ENCODE measurements around the gene WDR20.

WDR20 gene

GRCh38 chr14:102150744-102151143, 11.0 kb downstream of the WDR20 start:
- TF ChIP-seq EP300 (IDR thresholded peaks at IDR 0.05; ENCODE audit: borderline replicate concordance) (no peak), USF1 (IDR thresholded peaks at IDR 0.05) (no peak), RAD21 (IDR thresholded peaks at IDR 0.05; ENCODE audit: low read depth) (no peak), TEAD4 (IDR thresholded peaks at IDR 0.05) (no peak), TCF12 (IDR thresholded peaks at IDR 0.05; ENCODE audit: low read depth) (no peak), CREB1 (IDR thresholded peaks at IDR 0.05; ENCODE audit: low read depth) (no peak), MAX (IDR thresholded peaks at IDR 0.05) (no peak), CEBPB (IDR thresholded peaks at IDR 0.05) (no peak), FOXM1 (IDR thresholded peaks at IDR 0.05; ENCODE audit: borderline replicate concordance, low read depth) (no peak), REST (IDR thresholded peaks at IDR 0.05; ENCODE audit: low read depth) (no peak), NFIC (IDR thresholded peaks at IDR 0.05) (no peak), ZBTB7A (IDR thresholded peaks at IDR 0.05; ENCODE audit: low read depth) (no peak), YY1 (IDR thresholded peaks at IDR 0.05; ENCODE audit: low read depth) (no peak), EGR1 (IDR thresholded peaks at IDR 0.05) (no peak), TAF1 (IDR thresholded peaks at IDR 0.05; ENCODE audit: low read depth) (no peak)

GRCh38 chr14:102154121-102154520, 14.4 kb downstream of the WDR20 start:
- TF ChIP-seq CEBPB (IDR thresholded peaks at IDR 0.05) (no peak), TEAD4 (IDR thresholded peaks at IDR 0.05) (no peak), YY1 (IDR thresholded peaks at IDR 0.05; ENCODE audit: low read depth) (no peak), REST (IDR thresholded peaks at IDR 0.05; ENCODE audit: low read depth) (no peak), TCF12 (IDR thresholded peaks at IDR 0.05; ENCODE audit: low read depth) (no peak), EGR1 (IDR thresholded peaks at IDR 0.05) (no peak)

GRCh38 chr14:102154821-102155549, 15.3 kb downstream of the WDR20 start:
- TF ChIP-seq EGR1 (IDR thresholded peaks at IDR 0.05) = no peak
- no peak for TF ChIP-seq REST (IDR thresholded peaks at IDR 0.05; ENCODE audit: low read depth)
- no peak for TF ChIP-seq RAD21 (IDR thresholded peaks at IDR 0.05; ENCODE audit: low read depth)
- no peak for TF ChIP-seq YY1 (IDR thresholded peaks at IDR 0.05; ENCODE audit: low read depth)
- no peak for TF ChIP-seq TAF1 (IDR thresholded peaks at IDR 0.05; ENCODE audit: low read depth)
- TF ChIP-seq CREB1 (IDR thresholded peaks at IDR 0.05; ENCODE audit: low read depth) = no peak
- TF ChIP-seq NFIC (IDR thresholded peaks at IDR 0.05) = no peak
- no peak for TF ChIP-seq EP300 (IDR thresholded peaks at IDR 0.05; ENCODE audit: borderline replicate concordance)
- no peak for TF ChIP-seq ZBTB7A (IDR thresholded peaks at IDR 0.05; ENCODE audit: low read depth)
- TF ChIP-seq CEBPB (IDR thresholded peaks at IDR 0.05) = no peak
- no peak for TF ChIP-seq TEAD4 (IDR thresholded peaks at IDR 0.05)
- no peak for TF ChIP-seq MAX (IDR thresholded peaks at IDR 0.05)
- no peak for TF ChIP-seq TCF12 (IDR thresholded peaks at IDR 0.05; ENCODE audit: low read depth)
- no peak for TF ChIP-seq FOXM1 (IDR thresholded peaks at IDR 0.05; ENCODE audit: borderline replicate concordance, low read depth)
- TF ChIP-seq USF1 (IDR thresholded peaks at IDR 0.05) = no peak

GRCh38 chr14:102157346-102157745, 17.6 kb downstream of the WDR20 start:
- TF ChIP-seq NFIC (IDR thresholded peaks at IDR 0.05) (no peak), REST (IDR thresholded peaks at IDR 0.05; ENCODE audit: low read depth) (no peak), MAX (IDR thresholded peaks at IDR 0.05) (no peak), USF1 (IDR thresholded peaks at IDR 0.05) (no peak), TAF1 (IDR thresholded peaks at IDR 0.05; ENCODE audit: low read depth) (no peak), EP300 (IDR thresholded peaks at IDR 0.05; ENCODE audit: borderline replicate concordance) (no peak), YY1 (IDR thresholded peaks at IDR 0.05; ENCODE audit: low read depth) (no peak), TEAD4 (IDR thresholded peaks at IDR 0.05) (no peak), FOXM1 (IDR thresholded peaks at IDR 0.05; ENCODE audit: borderline replicate concordance, low read depth) (no peak), RAD21 (IDR thresholded peaks at IDR 0.05; ENCODE audit: low read depth) (no peak), CREB1 (IDR thresholded peaks at IDR 0.05; ENCODE audit: low read depth) (no peak), ZBTB7A (IDR thresholded peaks at IDR 0.05; ENCODE audit: low read depth) (no peak), EGR1 (IDR thresholded peaks at IDR 0.05) (no peak), TCF12 (IDR thresholded peaks at IDR 0.05; ENCODE audit: low read depth) (no peak), CEBPB (IDR thresholded peaks at IDR 0.05) (no peak)

Measured in Ishikawa (cell line).